Activated CD4-positive, alpha-beta T cell treated with anti-CD3 and anti-CD28 coated beads, Interleukin-2, amount 50 U/mL, for 16 hours (primary cell): ENCODE data around the gene ONECUT3.
A peak's percentile ranks its signal among the peaks of the same experiment; 100 is the strongest.

Source experiments
- DNase-seq: peaks from one replicate; pipeline ENCODE4 v3.0.0-alpha.2; 2020

The ONECUT3 gene

DNA sequence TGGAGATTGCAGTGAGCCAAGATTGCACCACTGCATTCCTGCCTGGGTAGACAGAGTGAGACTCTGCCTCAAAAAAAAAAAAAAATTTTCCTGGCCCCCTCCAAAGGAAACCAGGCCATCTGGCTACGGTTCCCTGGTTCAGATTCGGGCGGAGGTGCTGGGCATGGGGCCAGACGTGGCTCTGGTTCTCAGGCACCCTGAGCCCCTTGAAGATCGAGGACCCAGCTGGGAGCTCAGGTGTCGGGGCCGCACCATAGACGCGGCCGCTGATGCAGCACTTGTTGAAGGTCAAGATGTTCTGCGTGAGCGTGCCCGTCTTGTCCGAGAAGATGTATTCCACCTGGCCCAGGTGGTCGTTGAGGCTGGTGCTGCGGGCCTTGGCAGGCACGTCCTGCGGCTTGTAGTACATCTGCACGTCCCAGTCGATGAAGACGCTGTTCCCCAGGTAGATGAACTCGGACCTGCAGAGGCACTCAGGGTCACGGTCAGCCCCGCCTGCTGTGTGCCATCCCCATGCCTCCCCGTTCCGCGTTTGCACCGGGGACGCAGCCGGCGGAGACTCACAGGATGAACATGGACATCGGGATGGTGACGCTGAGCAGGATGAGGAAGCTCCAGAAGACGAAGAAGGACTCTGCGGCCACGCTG lies 46.5 kb downstream of the ONECUT3 start:
- DNase-seq = no peak

GRCh38 chr19:1804858-1805257 lies 51.6 kb downstream of the ONECUT3 start:
- no peak for DNase-seq

DNA sequence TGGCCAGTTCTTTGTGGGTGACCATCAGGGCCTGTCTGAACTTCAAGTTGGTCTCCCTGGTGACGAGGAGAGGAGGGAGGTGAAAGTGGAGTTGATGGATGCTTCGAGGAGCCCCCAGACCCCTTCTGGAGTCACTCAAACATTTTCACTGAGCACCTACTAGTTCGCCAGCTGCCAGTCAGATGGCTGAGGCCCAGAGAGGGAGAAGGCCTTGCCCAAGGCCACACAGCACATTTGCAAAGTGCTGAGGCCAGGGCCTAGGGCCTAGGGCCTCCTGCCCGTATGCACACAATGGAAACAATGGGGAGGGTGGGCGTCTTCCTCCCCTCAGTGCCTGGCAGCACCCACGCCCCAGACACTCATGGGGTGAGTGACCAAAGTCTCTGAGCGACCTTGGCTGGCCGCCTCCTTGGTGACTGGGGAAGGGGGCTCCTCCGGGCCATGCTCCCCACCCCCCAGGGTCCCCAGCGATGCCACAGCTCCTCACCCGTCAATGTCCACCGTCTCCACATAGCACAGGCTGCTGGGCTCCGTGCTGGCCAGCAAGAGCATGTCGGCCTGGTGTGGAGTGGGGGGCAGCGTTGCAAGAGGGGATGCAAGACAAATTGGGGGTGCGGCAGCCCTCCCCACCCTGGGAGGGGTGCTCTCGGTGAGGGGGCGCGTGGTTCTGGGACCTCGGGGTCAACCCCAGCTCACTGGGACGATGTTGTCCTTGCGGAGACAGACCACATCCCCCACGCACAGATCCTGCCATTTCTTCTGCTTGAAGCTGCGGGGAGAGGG lies 52.3 kb downstream of the ONECUT3 start:
- no peak for DNase-seq

- no peak for DNase-seq
Observed at GRCh38 chr19:1806184-1807029, 53.1 kb downstream of the ONECUT3 start.

- DNase-seq = no peak
Observed at GRCh38 chr19:1807030-1807694, 53.9 kb downstream of the ONECUT3 start.

DNA sequence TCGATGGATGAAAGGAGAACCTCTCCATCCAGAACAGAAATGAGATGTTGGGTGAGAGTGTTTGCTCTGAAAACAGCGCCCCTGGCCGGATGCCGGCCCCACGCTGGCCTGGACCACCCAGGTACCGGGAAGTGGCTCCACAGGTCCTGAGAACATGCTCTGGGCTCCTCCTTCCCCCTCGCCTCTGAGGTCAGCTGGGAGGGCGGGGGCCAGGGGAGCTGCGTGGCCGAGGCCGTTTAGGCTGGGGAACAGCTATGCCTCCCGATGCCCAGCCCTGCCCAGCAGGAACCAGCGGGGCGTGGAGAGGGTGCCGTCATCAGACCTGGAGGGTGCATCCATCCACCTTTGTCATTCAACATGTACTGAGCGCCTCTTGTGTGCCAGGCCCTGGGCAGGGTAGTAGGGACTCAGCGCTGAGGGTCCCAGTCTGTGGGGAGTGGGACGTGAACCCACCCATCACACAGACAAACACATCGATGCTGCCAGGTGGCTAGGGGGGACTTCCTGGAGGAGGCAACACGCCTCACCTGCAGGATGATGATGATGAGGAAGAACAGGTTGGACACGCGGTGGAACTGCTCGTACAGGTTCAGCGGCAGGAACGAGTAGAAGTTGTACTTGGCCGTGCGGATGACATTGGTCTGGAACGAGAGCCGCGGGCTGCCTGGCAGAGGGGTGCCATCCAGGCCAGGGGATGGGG lies 54.5 kb downstream of the ONECUT3 start:
- no peak for DNase-seq

- no peak for DNase-seq
Observed at GRCh38 chr19:1808395-1808731, 55.1 kb downstream of the ONECUT3 start.

DNA sequence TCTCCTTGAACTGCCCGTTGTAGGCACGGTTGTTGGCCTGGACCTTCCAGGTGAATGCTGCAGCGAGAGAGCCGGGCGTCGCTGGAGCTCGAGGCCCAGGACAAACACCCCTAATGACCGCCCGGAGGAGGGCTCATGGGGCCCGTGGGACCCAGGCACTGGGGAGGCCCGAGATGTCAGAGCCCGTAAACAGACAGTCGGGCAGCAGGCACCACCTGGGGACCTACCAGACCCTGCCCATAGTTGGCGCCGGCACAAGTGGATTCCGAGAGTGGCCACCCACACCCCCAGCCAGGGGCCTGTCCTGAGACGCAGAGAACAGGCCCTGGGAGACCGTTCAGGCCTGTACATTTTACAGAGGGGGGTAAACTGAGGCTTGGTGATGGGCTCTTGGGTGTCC lies 56.4 kb downstream of the ONECUT3 start:
- no peak for DNase-seq

DNA sequence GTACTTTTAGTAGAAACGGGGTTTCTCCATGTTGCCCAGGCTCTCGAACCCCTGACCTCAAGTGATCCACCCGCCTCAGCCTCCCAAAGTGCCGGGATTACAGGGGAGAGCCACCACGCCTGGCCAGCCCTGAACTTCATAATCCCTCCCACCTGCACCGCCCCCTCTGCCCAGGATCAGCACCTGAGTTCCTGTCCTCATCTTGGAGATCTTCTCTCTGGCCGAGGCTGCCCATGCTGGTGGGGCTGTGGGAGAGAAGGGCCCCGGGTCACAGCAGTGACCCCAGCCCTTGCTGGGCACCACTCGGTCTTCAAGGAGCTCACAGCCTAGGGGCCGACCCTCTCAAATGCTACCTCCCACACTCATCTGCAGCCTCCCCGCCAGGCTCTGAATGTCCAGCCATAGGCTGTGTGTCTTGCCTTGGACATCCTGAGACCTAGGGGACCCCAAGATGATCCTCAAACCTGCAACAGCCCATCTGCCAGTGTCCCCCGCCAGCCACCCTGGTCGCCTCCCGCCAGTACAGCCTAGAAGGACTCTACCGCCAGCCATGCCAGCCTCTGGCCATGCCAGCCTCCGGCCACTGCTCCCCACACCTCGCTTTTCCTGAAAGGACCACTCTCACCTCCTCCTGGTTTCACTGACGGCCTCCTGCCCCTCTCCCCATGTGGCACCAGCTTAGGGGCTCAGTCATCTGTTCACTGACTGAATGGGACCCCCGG lies 57.3 kb downstream of the ONECUT3 start:
- no peak for DNase-seq

- DNase-seq = peak; percentile 30
Observed at GRCh38 chr19:1811472-1811894, 58.2 kb downstream of the ONECUT3 start.

- DNase-seq = peak; percentile 89
Observed at GRCh38 chr19:1811942-1812425, 58.7 kb downstream of the ONECUT3 start, which contains the start of gene ATP8B3. Gene ATP8B3 (minus strand): TSS chr19:1812276. CDS start chr19:1811736, 540 bp downstream.

GRCh38 chr19:1812426-1813191 lies 59.3 kb downstream of the ONECUT3 start:
- DNase-seq = peak; percentile 96

GRCh38 chr19:1813192-1814182 lies 60.2 kb downstream of the ONECUT3 start:
- DNase-seq = no peak

GRCh38 chr19:1814391-1814790 lies 61.1 kb downstream of the ONECUT3 start:
- no peak for DNase-seq

DNA sequence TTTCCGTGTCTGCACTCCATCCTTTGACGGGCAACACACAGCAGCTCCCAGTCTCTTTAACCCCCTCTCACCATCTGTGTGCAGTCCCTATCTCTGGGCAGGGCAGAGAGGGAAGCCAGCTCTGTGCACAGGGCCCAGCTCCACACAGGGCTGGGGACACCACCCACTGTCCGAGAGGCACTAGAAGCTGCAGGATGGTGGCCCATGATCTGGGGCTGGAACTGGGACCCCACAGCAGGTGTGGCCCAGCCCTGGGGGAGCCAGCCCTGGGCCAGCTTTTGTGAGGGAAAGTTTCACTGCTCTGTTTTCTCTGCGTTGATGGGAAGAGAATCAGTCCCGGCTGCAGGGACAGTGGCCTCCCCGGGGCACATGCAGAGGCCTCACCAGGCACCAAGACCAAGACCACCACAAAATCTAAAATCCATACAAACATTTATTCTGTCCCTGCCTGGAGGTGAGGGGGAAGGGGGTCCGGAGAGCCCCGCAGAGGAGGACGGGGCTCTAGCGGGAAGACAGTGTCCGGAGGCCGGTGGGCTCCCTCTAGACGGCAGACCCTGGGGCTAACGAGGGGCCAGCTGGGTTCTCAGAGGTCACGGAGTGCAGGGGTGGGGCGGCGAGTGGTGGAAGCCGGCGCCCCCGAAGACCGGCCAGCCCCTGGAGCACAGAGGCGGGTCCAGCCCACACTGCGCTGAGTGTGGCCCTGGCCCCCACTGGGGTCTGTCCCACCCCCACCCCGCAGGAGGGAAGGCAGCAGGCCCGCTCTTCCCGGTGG lies 61.7 kb downstream of the ONECUT3 start:
- DNase-seq = no peak

GRCh38 chr19:1815605-1816529 lies 62.6 kb downstream of the ONECUT3 start:
- DNase-seq = no peak

- DNase-seq = no peak
Observed at GRCh38 chr19:1816530-1817298, 63.4 kb downstream of the ONECUT3 start.
